Stimulated activated CD8-positive, alpha-beta memory T cell treated with anti-CD3 and anti-CD28 coated beads, Interleukin-15, amount 100 ng/mL, for 1 hour (primary cell): ENCODE data around the gene EDA.

Source experiments
- DNase-seq: peaks from one replicate; pipeline ENCODE4 v3.0.0-alpha.2; 2020; ENCODE audit warnings: low read depth

Gene EDA

DNA sequence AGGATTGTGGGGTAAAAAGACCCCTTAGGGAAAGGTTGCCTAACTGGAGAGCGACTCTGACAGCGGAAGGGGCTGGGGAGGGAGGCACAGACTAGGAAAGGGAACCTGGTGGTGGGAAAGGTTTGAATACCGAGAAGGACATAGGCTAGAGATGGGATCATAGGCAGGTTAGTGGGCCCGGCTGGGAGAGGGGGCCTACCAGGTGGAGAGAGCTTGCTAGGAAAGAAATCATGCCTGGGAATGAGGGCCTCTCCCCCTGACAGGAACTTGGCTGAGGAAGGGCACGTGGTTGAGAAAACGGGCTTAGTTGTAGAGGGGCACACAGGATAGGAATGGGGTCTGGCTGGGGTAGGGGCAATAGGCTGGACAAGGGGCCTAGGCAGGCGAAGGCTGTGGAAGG is 450.7 kb downstream of the EDA start:
- no peak for DNase-seq

DNA sequence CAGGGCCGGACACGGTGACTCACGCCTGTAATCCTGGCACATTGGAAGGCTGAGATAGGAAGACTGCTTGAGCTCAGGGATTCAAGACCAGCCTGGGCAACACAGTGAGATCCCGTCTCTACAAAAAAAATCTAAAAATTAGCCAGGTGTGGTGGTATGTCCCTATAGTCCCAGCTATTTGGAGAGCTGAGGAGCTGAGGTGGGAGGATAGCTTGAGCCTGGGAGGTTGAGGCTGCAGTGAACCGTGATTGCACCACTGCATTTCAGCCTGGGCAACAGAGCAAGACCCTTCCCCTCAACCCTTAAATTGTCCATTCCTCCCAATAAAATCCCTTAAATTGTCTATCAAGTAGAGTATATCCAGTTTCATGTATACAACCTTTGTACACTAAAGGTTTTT is 463.4 kb downstream of the EDA start:
- no peak for DNase-seq

DNA sequence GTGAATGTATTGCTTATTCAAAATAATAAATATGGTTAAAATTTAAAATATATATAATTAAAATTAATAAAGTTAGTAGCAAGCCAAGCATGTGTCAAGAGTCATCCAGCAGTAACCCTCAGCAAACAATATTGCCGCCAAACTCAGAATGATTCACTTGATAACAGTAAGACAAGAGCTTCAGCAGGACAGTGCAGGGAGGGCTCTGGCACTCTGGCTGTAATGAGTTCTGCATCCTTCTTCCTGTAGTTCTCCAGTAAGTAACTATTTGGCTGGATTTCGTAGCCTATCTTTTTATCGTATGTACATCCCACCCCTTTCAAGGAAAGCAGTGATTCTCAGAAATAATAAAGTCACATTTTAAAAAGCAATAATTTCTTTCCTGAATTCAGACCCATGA is 464.0 kb downstream of the EDA start:
- DNase-seq, result no peak

DNA sequence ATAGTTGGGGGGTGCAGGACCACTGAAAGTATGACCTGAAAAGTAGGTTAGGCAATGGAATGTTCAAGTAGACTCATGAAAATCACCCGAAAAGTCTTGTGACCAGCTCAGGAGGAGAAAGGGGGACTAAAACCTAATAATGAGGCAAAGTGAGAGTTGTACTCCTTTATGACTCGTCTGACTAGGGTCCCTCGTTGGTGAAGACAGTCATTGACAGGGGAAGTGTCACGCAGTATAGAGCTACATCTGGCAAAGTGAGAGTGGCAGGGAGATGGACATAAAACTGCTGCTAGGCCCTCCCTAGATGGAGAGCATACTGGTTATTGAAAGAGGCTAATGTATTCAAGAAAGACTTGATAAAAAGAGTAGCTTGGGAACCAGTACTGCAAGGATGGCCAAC is 466.8 kb downstream of the EDA start:
- no peak for DNase-seq

DNA sequence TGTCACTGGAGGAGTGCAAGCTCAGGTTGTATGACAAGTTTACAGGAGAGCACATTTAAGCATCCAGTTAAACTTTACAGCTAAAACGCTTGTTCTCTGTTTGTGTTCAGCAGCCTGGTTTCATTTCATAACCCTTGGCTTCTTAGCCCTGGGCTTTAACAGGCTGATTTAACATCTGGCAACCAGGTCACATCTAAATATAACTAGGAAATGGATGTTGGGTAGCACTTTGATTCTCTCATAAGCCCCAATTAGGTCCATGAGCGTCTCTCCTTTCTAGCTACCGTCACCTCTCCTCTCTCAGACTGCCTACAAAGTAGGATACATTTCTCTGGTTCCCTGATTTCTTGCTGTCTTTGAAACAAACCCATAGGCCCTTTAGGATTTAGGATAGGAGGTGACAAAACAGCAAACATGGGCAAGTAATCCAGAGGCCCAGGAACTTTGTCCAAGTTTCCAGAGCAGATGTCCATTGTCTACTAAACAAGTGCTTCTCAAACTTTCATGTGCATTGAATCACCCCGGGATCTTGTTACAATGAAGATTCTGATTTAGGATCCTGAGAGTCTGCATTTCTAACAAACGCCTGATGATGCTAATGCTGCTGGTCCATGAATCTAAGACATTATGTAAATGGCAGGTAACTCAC is 468.8 kb downstream of the EDA start:
- DNase-seq, result no peak

DNA sequence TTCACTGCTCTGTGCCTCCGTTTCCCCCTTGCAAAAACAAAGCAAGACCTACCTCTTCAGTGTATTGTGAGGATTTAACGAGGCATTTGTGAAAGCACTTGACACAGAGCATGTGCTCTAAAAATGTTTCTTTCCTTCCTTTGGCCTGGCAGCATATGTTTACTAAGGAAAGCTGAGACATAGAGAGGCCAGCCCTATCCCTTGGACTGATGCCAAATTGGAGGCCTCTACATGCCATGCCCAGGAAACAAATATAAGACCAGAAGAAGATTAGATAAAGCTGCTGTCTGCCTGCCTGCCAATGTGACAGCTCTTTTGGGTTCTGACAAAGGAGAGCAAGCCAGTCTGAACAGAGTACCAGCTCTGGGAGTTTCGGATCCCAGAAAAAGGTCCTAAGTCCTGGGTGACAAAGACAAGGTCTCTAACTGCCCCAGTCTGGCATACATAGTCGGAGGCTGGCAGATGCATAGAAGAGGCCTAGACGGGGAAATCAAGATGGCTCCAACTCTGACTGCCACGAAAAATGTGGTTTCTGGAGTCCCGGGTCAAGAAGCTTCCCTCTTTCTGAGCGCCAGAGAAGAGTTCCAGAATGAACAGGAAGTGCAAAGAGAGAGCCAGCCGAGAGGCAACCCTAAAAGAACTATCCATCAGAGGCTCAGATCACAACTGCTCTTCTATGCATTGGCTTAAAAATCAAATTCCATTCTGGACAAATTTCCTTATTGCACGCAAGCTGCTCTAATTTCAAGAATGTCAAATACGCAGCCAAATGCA is 472.1 kb downstream of the EDA start:
- no peak for DNase-seq

DNA sequence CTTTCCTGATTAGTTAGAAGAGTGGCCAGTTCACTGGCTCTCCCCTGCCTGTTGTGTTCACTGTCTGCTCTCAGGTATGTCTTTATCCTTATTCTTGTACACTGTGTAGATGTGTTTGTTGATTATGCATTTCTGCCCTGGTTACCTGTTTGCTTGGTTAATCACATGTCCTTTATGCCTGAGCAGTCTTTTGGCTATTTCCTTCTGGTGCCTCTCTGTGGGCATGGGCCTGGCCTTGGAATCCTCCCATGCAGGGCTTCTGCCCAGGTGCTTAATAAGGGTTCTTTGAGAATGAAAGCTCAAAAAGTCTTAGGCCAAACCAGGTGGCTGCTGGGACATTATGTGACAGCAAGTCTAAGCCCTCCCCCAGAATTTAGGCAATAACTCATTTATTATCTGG is 472.8 kb downstream of the EDA start:
- no peak for DNase-seq
